ENCODE results near the gene SCNN1G.
"Not testable (repeated sequence)": the region's sequence is repeated elsewhere in the genome, so short reads cannot be mapped to it uniquely, and the experiment has no call there.

The SCNN1G gene

GRCh38 chr16:23141033-23141432, 41.5 kb upstream of the SCNN1G start:
- no peak overlapping the region for H3K4me3 ChIP-seq (ENCODE audit: low read depth, low read length)
- TF ChIP-seq CTCF (IDR thresholded peaks at IDR 0.05; ENCODE audit: borderline replicate concordance, insufficient read depth, low read depth, low read length): no peak

DNA sequence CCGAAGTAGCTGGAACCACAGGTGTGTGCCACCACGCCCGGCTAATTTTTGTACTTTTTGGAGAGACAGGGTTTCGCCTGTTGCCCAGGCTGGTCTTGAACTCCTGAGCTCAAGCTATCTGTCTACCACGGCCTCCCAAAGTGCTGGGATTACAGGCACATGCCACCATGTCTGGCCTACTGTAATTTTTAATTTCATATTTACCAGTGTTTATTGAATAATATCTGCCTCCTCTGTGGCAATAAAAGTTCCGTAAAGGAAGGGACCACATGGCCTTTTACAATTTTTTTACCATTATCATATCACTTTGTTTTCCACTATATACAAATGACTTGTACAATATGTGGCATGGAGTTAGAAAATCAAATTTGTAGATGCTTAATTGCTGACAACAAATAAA, 41.0 kb upstream of the SCNN1G start:
- H3K4me3 ChIP-seq (ENCODE audit: low read depth, low read length): no peak overlapping the region
- no peak for TF ChIP-seq CTCF (IDR thresholded peaks at IDR 0.05; ENCODE audit: borderline replicate concordance, insufficient read depth, low read depth, low read length)

DNA sequence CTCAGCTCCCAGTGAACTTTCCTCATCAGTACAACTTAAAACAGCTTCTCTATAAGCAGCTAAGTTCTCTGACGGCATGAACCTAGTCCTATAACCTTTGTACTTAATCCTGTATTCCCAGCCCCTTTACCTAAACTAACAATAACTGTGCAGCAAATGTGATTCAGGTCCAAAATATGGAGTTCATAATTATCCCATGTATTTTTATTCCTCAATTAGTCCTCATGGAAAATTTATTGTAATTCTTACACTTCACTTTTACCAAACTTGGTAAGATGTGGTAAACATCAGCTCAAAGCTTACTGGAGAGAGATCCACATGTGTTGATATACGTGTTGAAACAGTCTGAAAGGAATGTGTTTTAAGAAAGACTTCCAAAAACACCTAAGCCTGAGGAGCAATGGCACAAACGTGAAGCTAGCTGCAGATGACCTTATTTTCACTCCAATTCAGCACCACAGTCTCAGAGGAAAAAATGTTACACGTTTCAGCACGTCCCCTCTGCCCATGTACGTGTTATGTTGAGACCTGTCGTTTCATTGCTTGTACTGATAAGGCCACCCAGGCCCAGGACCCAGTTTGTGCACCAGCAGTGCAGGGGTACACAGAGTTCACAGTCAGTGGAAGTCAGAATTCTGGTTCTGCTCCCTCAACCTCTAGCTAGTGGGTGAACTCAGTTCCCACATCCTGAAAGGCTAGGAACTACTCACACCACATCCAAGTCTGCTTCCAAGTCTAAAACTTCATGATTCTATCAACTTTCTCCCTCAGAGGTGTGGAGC, 40.4 kb upstream of the SCNN1G start:
- TF ChIP-seq CTCF (IDR thresholded peaks at IDR 0.05; ENCODE audit: borderline replicate concordance, insufficient read depth, low read depth, low read length): no peak

GRCh38 chr16:23143391-23143790, 39.2 kb upstream of the SCNN1G start:
- no peak overlapping the region for H3K4me3 ChIP-seq (ENCODE audit: low read depth, low read length)
- TF ChIP-seq CTCF (IDR thresholded peaks at IDR 0.05; ENCODE audit: borderline replicate concordance, insufficient read depth, low read depth, low read length): no peak

More for the DNA sequence above, 40.4 kb upstream of the SCNN1G start:
- H3K4me3 ChIP-seq (ENCODE audit: low read depth, low read length): no peak overlapping the region

DNA sequence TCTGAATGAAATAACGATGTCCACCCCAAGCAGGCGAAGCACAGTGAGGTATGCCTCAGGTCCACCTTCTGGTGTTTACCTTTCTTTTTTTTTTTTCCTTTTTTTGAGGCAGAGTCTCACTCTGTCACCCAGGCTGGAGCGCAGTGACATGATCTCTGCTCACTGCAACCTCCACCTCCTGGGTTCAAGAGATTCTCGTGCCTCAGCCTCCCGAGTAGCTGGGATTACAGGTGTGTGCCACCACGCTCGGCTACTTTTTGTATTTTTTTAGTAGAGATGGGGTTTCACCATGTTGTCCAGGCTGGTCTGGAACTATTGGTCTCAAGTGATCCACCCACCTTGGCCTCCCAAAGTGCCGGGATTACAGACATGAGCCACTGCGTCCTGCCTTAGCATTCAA, 38.2 kb upstream of the SCNN1G start:
- not testable (repeated sequence) for H3K4me3 ChIP-seq (ENCODE audit: low read depth, low read length)

DNA sequence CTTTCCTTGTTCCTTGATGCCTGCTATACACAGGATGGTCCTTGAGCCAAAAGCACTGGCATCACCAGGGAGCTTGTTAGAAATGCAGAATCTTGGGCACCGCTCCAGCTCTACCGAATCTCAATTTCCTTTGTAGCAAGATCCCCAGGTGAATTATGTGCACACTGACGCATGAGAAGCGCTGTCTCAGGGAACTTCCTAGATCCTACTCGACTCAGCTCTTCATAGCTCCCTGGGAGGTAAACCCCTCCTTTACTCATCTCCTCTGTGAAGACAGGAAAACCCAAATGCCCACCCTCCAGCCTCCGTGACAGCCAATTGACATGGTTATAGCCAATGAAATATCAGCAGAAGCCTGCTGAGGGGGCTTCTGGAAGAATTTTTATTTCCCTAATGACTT, 37.4 kb upstream of the SCNN1G start:
- H3K4me3 ChIP-seq (ENCODE audit: low read depth, low read length): no peak overlapping the region
- no peak for TF ChIP-seq CTCF (IDR thresholded peaks at IDR 0.05; ENCODE audit: borderline replicate concordance, insufficient read depth, low read depth, low read length)

DNA sequence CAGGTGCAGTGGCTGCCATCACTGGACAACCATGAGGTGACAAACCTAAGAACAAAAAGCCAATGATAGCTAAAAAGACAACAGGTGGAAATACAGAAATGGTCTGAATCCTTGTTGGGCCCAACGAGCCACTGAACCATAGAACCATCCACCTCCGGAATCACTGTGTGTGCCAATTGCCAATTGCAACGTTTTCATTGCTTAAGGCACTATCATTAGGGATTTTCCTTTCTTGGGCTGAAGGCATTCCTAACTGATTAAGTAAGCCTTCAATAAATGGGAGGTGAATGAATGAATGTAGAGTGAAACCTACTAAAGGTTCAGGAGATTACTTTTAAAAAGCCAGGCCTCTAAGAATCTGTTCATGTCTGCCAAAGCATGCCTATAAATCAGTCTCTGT, 36.9 kb upstream of the SCNN1G start:
- no peak for TF ChIP-seq CTCF (IDR thresholded peaks at IDR 0.05; ENCODE audit: borderline replicate concordance, insufficient read depth, low read depth, low read length)
- no peak overlapping the region for H3K4me3 ChIP-seq (ENCODE audit: low read depth, low read length)

Data from GM12875 (cell line).